ENCODE measurements around the gene SLC7A5.

Gene SLC7A5

GRCh38 chr16:87843678-87844105, 25.6 kb downstream of the SLC7A5 start:
- no peak for DNase-seq
- CTCF ChIA-PET: interaction anchor here (1.6 kb wide), 1 partner anchor 9 kb away, joined by 4 read pairs; no protein-coding TSS in a partner anchor
- no peaks in the 10 kb centered on the region for H3K9me3 Mint-ChIP-seq
- no peak overlapping the region for H3K4me3 Mint-ChIP-seq
- H3K27ac Mint-ChIP-seq: no peak overlapping the region
- H3K4me1 Mint-ChIP-seq: peaks cover 21% of the 10 kb centered on the region
- H3K27me3 Mint-ChIP-seq: no peaks in the 10 kb centered on the region
- H3K36me3 Mint-ChIP-seq: peaks cover 24% of the 10 kb centered on the region

GRCh38 chr16:87842209-87842869, 27.0 kb downstream of the SLC7A5 start:
- CTCF ChIA-PET: interaction anchor here (1.0 kb wide), 1 partner anchor 64 kb away, joined by 4 read pairs; no protein-coding TSS in a partner anchor
- Mint-ChIP-seq H3K27ac (peak overlapping the region; percentile 35), H3K36me3 (peaks cover 22% of the 10 kb centered on the region)

GRCh38 chr16:87841340-87842208, 27.7 kb downstream of the SLC7A5 start:
- DNase-seq: no peak
- H3K4me3 Mint-ChIP-seq: no peak overlapping the region
- no peaks in the 10 kb centered on the region for H3K27me3 Mint-ChIP-seq
- peak overlapping the region; percentile 45 for H3K27ac Mint-ChIP-seq
- CTCF ChIA-PET: interaction anchor here (1.0 kb wide), 1 partner anchor 63 kb away, joined by 4 read pairs; no protein-coding TSS in a partner anchor
- H3K36me3 Mint-ChIP-seq: peaks cover 26% of the 10 kb centered on the region
- peaks cover 24% of the 10 kb centered on the region for H3K4me1 Mint-ChIP-seq
- no peaks in the 10 kb centered on the region for H3K9me3 Mint-ChIP-seq

More at GRCh38 chr16:87842209-87842869, 27.0 kb downstream of the SLC7A5 start:
- H3K4me1 Mint-ChIP-seq: peaks cover 21% of the 10 kb centered on the region
- no peak overlapping the region for H3K4me3 Mint-ChIP-seq
- peak; percentile 34 for DNase-seq
- no peaks in the 10 kb centered on the region for H3K9me3 Mint-ChIP-seq
- H3K27me3 Mint-ChIP-seq: no peaks in the 10 kb centered on the region

GRCh38 chr16:87840271-87840978, 28.9 kb downstream of the SLC7A5 start:
- CTCF ChIA-PET: interaction anchor here (1.2 to 2.3 kb wide), 3 partner anchors 9 to 61 kb away, joined by 4 to 9 read pairs (median 5); no protein-coding TSS in a partner anchor

GRCh38 chr16:87839542-87840270, 29.6 kb downstream of the SLC7A5 start:
- CTCF ChIA-PET: interaction anchor here (1.2 to 2.3 kb wide), 3 partner anchors 10 to 61 kb away, joined by 4 to 9 read pairs (median 5); no protein-coding TSS in a partner anchor
- Mint-ChIP-seq H3K4me3 (no peak overlapping the region), H3K27me3 (no peaks in the 10 kb centered on the region), H3K9me3 (no peaks in the 10 kb centered on the region), H3K36me3 (peaks cover 29% of the 10 kb centered on the region), H3K4me1 (peaks cover 24% of the 10 kb centered on the region), H3K27ac (no peak overlapping the region)
- no peak for DNase-seq

More at GRCh38 chr16:87840271-87840978, 28.9 kb downstream of the SLC7A5 start:
- Mint-ChIP-seq H3K36me3 (peaks cover 30% of the 10 kb centered on the region), H3K27me3 (no peaks in the 10 kb centered on the region), H3K9me3 (no peaks in the 10 kb centered on the region), H3K4me1 (peaks cover 26% of the 10 kb centered on the region), H3K4me3 (no peak overlapping the region), H3K27ac (no peak overlapping the region)
- no peak for DNase-seq

- H3K4me1 Mint-ChIP-seq: peaks cover 23% of the 10 kb centered on the region
- H3K36me3 Mint-ChIP-seq: peaks cover 29% of the 10 kb centered on the region
- CTCF ChIA-PET: interaction anchor here (1.2 to 2.3 kb wide), 3 partner anchors 11 to 60 kb away, joined by 4 to 9 read pairs (median 5); no protein-coding TSS in a partner anchor
These were observed 30.4 kb downstream of the SLC7A5 start for GRCh38 chr16:87838643-87839541.

GRCh38 chr16:87837627-87838289, 31.5 kb downstream of the SLC7A5 start:
- Mint-ChIP-seq H3K27ac (no peak overlapping the region), H3K4me3 (no peak overlapping the region), H3K9me3 (no peaks in the 10 kb centered on the region), H3K4me1 (peaks cover 14% of the 10 kb centered on the region), H3K36me3 (peaks cover 24% of the 10 kb centered on the region), H3K27me3 (no peaks in the 10 kb centered on the region)
- CTCF ChIA-PET: interaction anchor here (0.5 to 1.8 kb wide), 3 partner anchors 11 to 133 kb away, joined by 3 to 10 read pairs (median 7); no protein-coding TSS in a partner anchor
- DNase-seq: no peak

More at GRCh38 chr16:87838643-87839541, 30.4 kb downstream of the SLC7A5 start:
- no peak for DNase-seq
- Mint-ChIP-seq H3K4me3 (no peak overlapping the region), H3K27me3 (no peaks in the 10 kb centered on the region), H3K27ac (no peak overlapping the region), H3K9me3 (no peaks in the 10 kb centered on the region)

- Mint-ChIP-seq H3K9me3 (no peaks in the 10 kb centered on the region), H3K4me3 (no peak overlapping the region), H3K27me3 (no peaks in the 10 kb centered on the region), H3K36me3 (peaks cover 26% of the 10 kb centered on the region), H3K4me1 (peaks cover 6% of the 10 kb centered on the region), H3K27ac (no peak overlapping the region)
- DNase-seq: no peak
- CTCF ChIA-PET: interaction anchor here (1.6 to 1.8 kb wide), 2 partner anchors 12 to 58 kb away, joined by 7 to 10 read pairs; no protein-coding TSS in a partner anchor
These were observed 32.3 kb downstream of the SLC7A5 start for GRCh38 chr16:87836844-87837581.

GRCh38 chr16:87836346-87836843, 32.9 kb downstream of the SLC7A5 start:
- CTCF ChIA-PET: interaction anchor here (0.9 to 1.8 kb wide), 3 partner anchors 13 to 57 kb away, joined by 4 to 10 read pairs (median 7); no protein-coding TSS in a partner anchor
- Mint-ChIP-seq H3K4me1 (peaks cover 5% of the 10 kb centered on the region), H3K27me3 (no peaks in the 10 kb centered on the region), H3K9me3 (no peaks in the 10 kb centered on the region), H3K36me3 (peaks cover 26% of the 10 kb centered on the region), H3K4me3 (no peak overlapping the region), H3K27ac (no peak overlapping the region)
- DNase-seq: no peak

- Mint-ChIP-seq H3K4me1 (peaks cover 5% of the 10 kb centered on the region), H3K36me3 (peaks cover 28% of the 10 kb centered on the region), H3K9me3 (no peaks in the 10 kb centered on the region), H3K27ac (no peak overlapping the region), H3K27me3 (no peaks in the 10 kb centered on the region), H3K4me3 (no peak overlapping the region)
- CTCF ChIA-PET: interaction anchor here (0.9 kb wide), 1 partner anchor 57 kb away, joined by 4 read pairs; no protein-coding TSS in a partner anchor
- no peak for DNase-seq
These were observed 33.4 kb downstream of the SLC7A5 start for GRCh38 chr16:87835882-87836331.

Measured in activated naive CD4-positive, alpha-beta T cell treated with anti-CD3 and anti-CD28 coated beads, Interleukin-2, amount 10 ng/mL, durations not matched to agents 7 days and 5 days (primary cell).